IPS-15b (cell line): ENCODE data around the gene KIF18B.

ENCODE experiments used
- H3K27me3 ChIP-seq: one replicate; pipeline ENCODE4 v1.6.1; 2013; ENCODE audit warnings: low read length; ENCODE audit not compliant: control insufficient read depth, insufficient read depth
- H3K36me3 ChIP-seq: one replicate; pipeline ENCODE4 v1.6.1; 2013; ENCODE audit warnings: low read length; ENCODE audit not compliant: control insufficient read depth, insufficient read depth
- H3K4me1 ChIP-seq: one replicate; pipeline ENCODE4 v1.6.1; 2013; ENCODE audit warnings: mild to moderate bottlenecking, low read length; ENCODE audit not compliant: control insufficient read depth, insufficient read depth
- H3K4me3 ChIP-seq: one replicate; pipeline ENCODE4 v1.5.1; 2013; ENCODE audit warnings: low read depth, low read length
- H3K9ac ChIP-seq: one replicate; pipeline ENCODE4 v1.6.1; 2013; ENCODE audit warnings: low read depth, mild to moderate bottlenecking, low read length
- H3K9me3 ChIP-seq: one replicate; pipeline ENCODE4 v1.6.1; 2013; ENCODE audit warnings: mild to moderate bottlenecking, low read length; ENCODE audit not compliant: control insufficient read depth, insufficient read depth

Gene KIF18B

GRCh38 chr17:44979426-44979995 lies 31.9 kb upstream of the KIF18B start:
- Histone ChIP-seq H3K4me1 (peaks cover 2% of the 10 kb centered on the region), H3K27me3 (peaks cover 5% of the 10 kb centered on the region), H3K9ac (no peak overlapping the region), H3K36me3 (no peaks in the 10 kb centered on the region), H3K4me3 (no peak overlapping the region), H3K9me3 (no peaks in the 10 kb centered on the region)

GRCh38 chr17:44978807-44979206 lies 31.2 kb upstream of the KIF18B start:
- Histone ChIP-seq H3K27me3 (peaks cover 8% of the 10 kb centered on the region), H3K9me3 (no peaks in the 10 kb centered on the region), H3K4me1 (peaks cover 2% of the 10 kb centered on the region), H3K9ac (no peak overlapping the region), H3K4me3 (no peak overlapping the region), H3K36me3 (no peaks in the 10 kb centered on the region)

- Histone ChIP-seq H3K4me1 (peaks cover 2% of the 10 kb centered on the region), H3K9me3 (no peaks in the 10 kb centered on the region), H3K36me3 (no peaks in the 10 kb centered on the region), H3K27me3 (peaks cover 8% of the 10 kb centered on the region), H3K4me3 (no peak overlapping the region), H3K9ac (no peak overlapping the region)
Observed at GRCh38 chr17:44977814-44978550, 30.4 kb upstream of the KIF18B start.

- peaks cover 8% of the 10 kb centered on the region for H3K27me3 ChIP-seq
Observed at GRCh38 chr17:44977065-44977464, 29.5 kb upstream of the KIF18B start.

GRCh38 chr17:44976206-44976605 lies 28.6 kb upstream of the KIF18B start:
- no peak overlapping the region for H3K4me3 ChIP-seq
- no peak overlapping the region for H3K9ac ChIP-seq
- peaks cover 6% of the 10 kb centered on the region for H3K4me1 ChIP-seq
- no peaks in the 10 kb centered on the region for H3K36me3 ChIP-seq
- H3K27me3 ChIP-seq = peaks cover 9% of the 10 kb centered on the region
- no peaks in the 10 kb centered on the region for H3K9me3 ChIP-seq

More at GRCh38 chr17:44977065-44977464, 29.5 kb upstream of the KIF18B start:
- Histone ChIP-seq H3K9me3 (no peaks in the 10 kb centered on the region), H3K4me3 (no peak overlapping the region), H3K4me1 (peaks cover 4% of the 10 kb centered on the region), H3K9ac (no peak overlapping the region), H3K36me3 (no peaks in the 10 kb centered on the region)

- peaks cover 31% of the 10 kb centered on the region for H3K27me3 ChIP-seq
- H3K9ac ChIP-seq = no peak overlapping the region
- peak overlapping the region; percentile 45 for H3K4me3 ChIP-seq
- H3K9me3 ChIP-seq = no peaks in the 10 kb centered on the region
- H3K4me1 ChIP-seq = peaks cover 9% of the 10 kb centered on the region
- H3K36me3 ChIP-seq = no peaks in the 10 kb centered on the region
Observed at GRCh38 chr17:44972953-44973352, 25.4 kb upstream of the KIF18B start.

- H3K9me3 ChIP-seq = no peaks in the 10 kb centered on the region
- H3K36me3 ChIP-seq = no peaks in the 10 kb centered on the region
- H3K27me3 ChIP-seq = peaks cover 35% of the 10 kb centered on the region
- H3K4me1 ChIP-seq = peaks cover 7% of the 10 kb centered on the region
- peak overlapping the region; percentile 45 for H3K4me3 ChIP-seq
- no peak overlapping the region for H3K9ac ChIP-seq
Observed at GRCh38 chr17:44971776-44972483, 24.4 kb upstream of the KIF18B start.

- Histone ChIP-seq H3K4me3 (peak overlapping the region; percentile 60), H3K4me1 (peaks cover 7% of the 10 kb centered on the region), H3K36me3 (no peaks in the 10 kb centered on the region), H3K27me3 (peaks cover 52% of the 10 kb centered on the region), H3K9ac (no peak overlapping the region), H3K9me3 (no peaks in the 10 kb centered on the region)
Observed at GRCh38 chr17:44970136-44970741, 22.7 kb upstream of the KIF18B start.

GRCh38 chr17:44969144-44969780 lies 21.7 kb upstream of the KIF18B start:
- Histone ChIP-seq H3K9ac (no peak overlapping the region), H3K27me3 (peaks cover 54% of the 10 kb centered on the region), H3K9me3 (no peaks in the 10 kb centered on the region), H3K4me3 (peak overlapping the region; percentile 60), H3K4me1 (peaks cover 7% of the 10 kb centered on the region), H3K36me3 (no peaks in the 10 kb centered on the region)

- Histone ChIP-seq H3K4me1 (peaks cover 7% of the 10 kb centered on the region), H3K27me3 (peaks cover 55% of the 10 kb centered on the region), H3K9ac (no peak within 1 kb of the TSS)
Observed at GRCh38 chr17:44968225-44969143, 20.9 kb upstream of the KIF18B start, which contains the start of gene C1QL1. C1QL1 (minus strand) TSS chr17:44968303; CDS start chr17:44968048, 255 bp downstream.

More at GRCh38 chr17:44968225-44969143, 20.9 kb upstream of the KIF18B start, which contains the start of gene C1QL1:
- Histone ChIP-seq H3K36me3 (no peaks in the 10 kb centered on the region), H3K4me3 (peak within 1 kb of the TSS; percentile 60), H3K9me3 (no peaks in the 10 kb centered on the region)
